GM19467 (cell line): ENCODE measurements around the gene WNT16.

ENCODE experiments used
- ATAC-seq: cut with Tn5 transposase; IDR thresholded peaks from one replicate; pipeline ENCODE4 v1.9.1; 2021; ENCODE audit warnings: mild to moderate bottlenecking, moderate library complexity; ENCODE audit not compliant: unreplicated experiment

The WNT16 gene

GRCh38 chr7:121390109-121390508 is 61.3 kb downstream of the WNT16 start:
- no peak for ATAC-seq

GRCh38 chr7:121390617-121391016 is 61.8 kb downstream of the WNT16 start:
- ATAC-seq: no peak
